DMS153 treated with DMSO at 0.1 percent for 48 hours (cell line): ENCODE measurements around the gene KRTAP19-3.
"Not testable (repeated sequence)": the region's sequence is repeated elsewhere in the genome, so short reads cannot be mapped to it uniquely, and the experiment has no call there.

ENCODE experiments used
- DNase-seq: peaks from one replicate; lab custom pipeline; 2025; ENCODE audit not compliant: unreplicated experiment; lab: John Stamatoyannopoulos, UW

KRTAP19-3 gene

GRCh38 chr21:30491963-30492428, at the start of gene KRTAP19-3:
KRTAP19-3 (minus strand) TSS chr21:30492013; CDS start chr21:30491957, 56 bp downstream.
- no peak for DNase-seq

- DNase-seq: no peak
Measured at GRCh38 chr21:30518876-30519275, 27.1 kb upstream of the KRTAP19-3 start.

GRCh38 chr21:30515681-30516080, 23.9 kb upstream of the KRTAP19-3 start:
- no peak for DNase-seq

- DNase-seq: not testable (repeated sequence)
Measured at GRCh38 chr21:30505621-30506205, 13.9 kb upstream of the KRTAP19-3 start.

- DNase-seq: no peak
Measured at GRCh38 chr21:30502041-30502440, 10.2 kb upstream of the KRTAP19-3 start, which contains the start of gene KRTAP19-5. KRTAP19-5 (minus strand) TSS chr21:30502141; CDS start chr21:30502090, 51 bp downstream.

- DNase-seq: no peak
Measured at GRCh38 chr21:30497065-30497464, 5.3 kb upstream of the KRTAP19-3 start, which contains the start of gene KRTAP19-4. KRTAP19-4 (minus strand) TSS chr21:30497165; CDS start chr21:30497110, 55 bp downstream.

- no peak for DNase-seq
Measured at GRCh38 chr21:30487336-30487735, 4.5 kb downstream of the KRTAP19-3 start, which contains the start of gene KRTAP19-2. KRTAP19-2 (minus strand) TSS chr21:30487436; CDS start chr21:30487348, 88 bp downstream.

- no peak for DNase-seq
Measured at GRCh38 chr21:30486180-30486579, 5.6 kb downstream of the KRTAP19-3 start.

- no peak for DNase-seq
Measured at GRCh38 chr21:30482130-30482529, 9.7 kb downstream of the KRTAP19-3 start.

- no peak for DNase-seq
Measured at GRCh38 chr21:30480145-30480544, 11.7 kb downstream of the KRTAP19-3 start, which contains the start of gene KRTAP19-1. KRTAP19-1 (minus strand) TSS chr21:30480367; CDS start chr21:30480317, 50 bp downstream.

GRCh38 chr21:30479259-30479658, 12.6 kb downstream of the KRTAP19-3 start:
- no peak for DNase-seq

- no peak for DNase-seq
Measured at GRCh38 chr21:30478004-30478403, 13.8 kb downstream of the KRTAP19-3 start.

- no peak for DNase-seq
Measured at GRCh38 chr21:30468900-30469714, 22.7 kb downstream of the KRTAP19-3 start.

- no peak for DNase-seq
Measured at GRCh38 chr21:30463713-30464112, 28.1 kb downstream of the KRTAP19-3 start.

GRCh38 chr21:30448514-30448913, 43.3 kb downstream of the KRTAP19-3 start:
- DNase-seq: no peak

GRCh38 chr21:30447056-30447455, 44.8 kb downstream of the KRTAP19-3 start:
- no peak for DNase-seq

GRCh38 chr21:30444204-30444603, 47.6 kb downstream of the KRTAP19-3 start:
- DNase-seq: no peak

GRCh38 chr21:30443226-30443625, 48.6 kb downstream of the KRTAP19-3 start:
- no peak for DNase-seq
